Caki2 (cell line): ENCODE results near the gene HTT. TPM values are rescaled to one million over a fixed set of nuclear protein-coding genes. Genes with fewer than 3 reads are reported as not detected.
"Not testable (repeated sequence)": the region's sequence is repeated elsewhere in the genome, so short reads cannot be mapped to it uniquely, and the experiment has no call there.

Experiments used
- DNase-seq: peaks from one replicate; pipeline ENCODE4 v3.0.0-alpha.2; 2015; ENCODE audit warnings: low read depth
- in situ Hi-C: cut with HindIII; loops from 2 replicates; pipeline ENCODE4 v1.10.0; 2016; ENCODE audit warnings: low sequenced_read_pairs, low pct_unique_long_range_greater_than_20kb, mixed read lengths
- total RNA-seq: library from RNA; depleted of rRNA; stranded (reverse); fragments of >200 nt; shearing (Covaris generic); gene quantifications from 2 replicates; pipeline ENCODE4 v1.2.3, GENCODE V29; 2014; ENCODE audit warnings: low replicate concordance

HTT gene
- total RNA-seq, 1 experiment from 2014 or later = 20.7 TPM

DNA sequence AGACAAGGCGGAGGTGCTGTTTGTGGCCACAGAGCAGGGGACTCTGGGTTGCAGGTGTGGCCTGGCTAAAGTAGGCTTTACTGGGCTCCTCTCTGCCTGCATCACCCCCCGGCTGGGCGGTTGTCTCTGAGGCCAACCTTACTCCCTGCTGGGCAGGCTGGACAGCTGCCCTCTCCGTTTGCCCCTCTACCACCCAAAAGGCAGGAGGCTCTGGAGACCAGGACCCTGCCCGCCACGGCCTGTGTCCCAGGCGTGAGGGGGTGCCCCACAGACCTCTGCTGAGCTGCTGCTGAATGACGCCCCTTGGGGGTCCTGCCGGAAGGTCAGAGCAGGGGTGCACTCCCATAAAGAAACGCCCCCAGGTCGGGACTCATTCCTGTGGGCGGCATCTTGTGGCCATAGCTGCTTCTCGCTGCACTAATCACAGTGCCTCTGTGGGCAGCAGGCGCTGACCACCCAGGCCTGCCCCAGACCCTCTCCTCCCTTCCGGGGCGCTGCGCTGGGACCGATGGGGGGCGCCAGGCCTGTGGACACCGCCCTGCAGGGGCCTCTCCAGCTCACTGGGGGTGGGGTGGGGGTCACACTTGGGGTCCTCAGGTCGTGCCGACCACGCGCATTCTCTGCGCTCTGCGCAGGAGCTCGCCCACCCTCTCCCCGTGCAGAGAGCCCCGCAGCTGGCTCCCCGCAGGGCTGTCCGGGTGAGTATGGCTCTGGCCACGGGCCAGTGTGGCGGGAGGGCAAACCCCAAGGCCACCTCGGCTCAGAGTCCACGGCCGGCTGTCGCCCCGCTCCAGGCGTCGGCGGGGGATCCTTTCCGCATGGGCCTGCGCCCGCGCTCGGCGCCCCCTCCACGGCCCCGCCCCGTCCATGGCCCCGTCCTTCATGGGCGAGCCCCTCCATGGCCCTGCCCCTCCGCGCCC, 1.1 kb upstream of the HTT start:
- in situ Hi-C loops = no loop called here
- peak; percentile 41 for DNase-seq

GRCh38 chr4:3074846-3075651, 568 bp downstream of the HTT start:
- in situ Hi-C loops = no loop called here

GRCh38 chr4:3075652-3075981, 1.1 kb downstream of the HTT start:
- in situ Hi-C loops = no loop called here
- no peak for DNase-seq

More at GRCh38 chr4:3074846-3075651, 568 bp downstream of the HTT start:
- DNase-seq = peak; percentile 64

GRCh38 chr4:3077796-3078195, 3.3 kb downstream of the HTT start:
- DNase-seq = no peak
- in situ Hi-C loops = no loop called here

DNA sequence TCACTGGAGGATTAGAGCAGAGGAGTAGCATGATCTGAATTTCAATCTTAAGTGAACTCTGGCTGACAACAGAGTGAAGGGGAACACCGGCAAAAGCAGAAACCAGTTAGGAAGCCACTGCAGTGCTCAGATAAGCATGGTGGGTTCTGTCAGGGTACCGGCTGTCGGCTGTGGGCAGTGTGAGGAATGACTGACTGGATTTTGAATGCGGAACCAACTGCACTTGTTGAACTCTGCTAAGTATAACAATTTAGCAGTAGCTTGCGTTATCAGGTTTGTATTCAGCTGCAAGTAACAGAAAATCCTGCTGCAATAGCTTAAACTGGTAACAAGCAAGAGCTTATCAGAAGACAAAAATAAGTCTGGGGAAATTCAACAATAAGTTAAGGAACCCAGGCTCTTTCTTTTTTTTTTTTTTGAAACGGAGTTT, 5.2 kb downstream of the HTT start:
- DNase-seq = no peak
- in situ Hi-C loops = no loop called here

DNA sequence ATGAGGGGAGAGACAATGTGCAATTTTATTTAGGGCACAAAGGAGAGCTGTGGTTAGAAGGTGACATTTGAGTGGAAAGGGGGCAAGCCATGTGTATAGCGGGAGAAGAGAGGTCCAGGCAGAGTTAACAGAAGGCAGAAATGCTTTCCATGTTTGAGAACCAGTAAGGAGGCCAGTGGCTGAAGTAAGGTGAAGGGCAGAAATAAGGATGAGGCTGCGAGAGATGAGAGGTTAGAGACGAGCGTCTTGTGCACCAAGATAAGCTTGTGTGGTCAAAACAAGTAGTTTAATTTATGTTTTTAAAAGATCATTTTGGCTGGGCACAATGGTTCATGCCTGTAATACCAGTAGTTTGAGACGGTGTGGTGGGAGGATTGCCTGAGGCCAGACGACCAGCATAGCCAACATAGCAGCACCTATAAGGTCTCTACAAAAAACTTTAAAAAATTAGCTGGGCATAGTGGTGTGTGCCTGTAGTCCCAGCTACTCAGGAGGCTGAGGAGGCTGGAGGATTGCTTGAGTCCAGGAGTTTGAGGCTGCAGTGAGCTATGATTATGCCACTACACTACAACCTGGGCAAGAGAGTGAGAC, 8.5 kb downstream of the HTT start:
- DNase-seq = no peak
- in situ Hi-C loops = no loop called here

- DNase-seq = no peak
- in situ Hi-C loops = no loop called here
Observed at GRCh38 chr4:3083732-3084131, 9.3 kb downstream of the HTT start.

GRCh38 chr4:3085948-3086670, 11.6 kb downstream of the HTT start:
- no peak for DNase-seq
- in situ Hi-C loops = no loop called here

DNA sequence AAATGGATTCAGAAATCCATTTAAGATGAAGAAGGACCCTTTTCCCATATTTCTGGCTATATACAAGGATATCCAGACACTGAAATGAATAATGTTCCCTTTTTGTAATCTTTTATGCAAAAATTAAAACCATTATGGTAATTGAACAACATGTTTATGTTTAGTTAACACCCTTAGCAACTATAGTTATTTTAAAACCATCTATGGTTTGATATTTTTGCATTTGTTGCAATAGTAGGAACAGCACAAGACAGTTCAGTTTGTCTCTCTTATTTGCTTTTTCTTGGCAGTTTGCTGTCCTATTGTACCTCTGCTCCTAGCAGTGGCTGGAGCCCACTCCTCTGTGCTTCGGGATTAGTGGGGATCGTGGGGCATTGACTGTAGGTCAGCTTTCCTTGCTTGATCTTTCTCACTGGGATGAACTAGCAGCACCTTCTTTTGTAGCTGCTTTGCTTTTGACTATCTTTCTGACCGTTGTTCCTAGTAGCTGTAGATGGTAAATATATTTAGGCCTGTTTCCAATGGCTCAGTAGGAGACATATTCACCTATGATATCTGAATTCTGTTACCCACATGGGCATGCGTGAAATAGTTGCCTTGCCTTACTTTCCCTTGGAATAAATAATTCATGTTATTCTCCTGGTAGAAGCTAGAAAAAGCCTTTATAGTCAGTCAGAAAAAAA, 12.8 kb downstream of the HTT start:
- in situ Hi-C loops = no loop called here
- DNase-seq = no peak

- DNase-seq = no peak
- in situ Hi-C loops = no loop called here
Observed at GRCh38 chr4:3091464-3091863, 17.0 kb downstream of the HTT start.

DNA sequence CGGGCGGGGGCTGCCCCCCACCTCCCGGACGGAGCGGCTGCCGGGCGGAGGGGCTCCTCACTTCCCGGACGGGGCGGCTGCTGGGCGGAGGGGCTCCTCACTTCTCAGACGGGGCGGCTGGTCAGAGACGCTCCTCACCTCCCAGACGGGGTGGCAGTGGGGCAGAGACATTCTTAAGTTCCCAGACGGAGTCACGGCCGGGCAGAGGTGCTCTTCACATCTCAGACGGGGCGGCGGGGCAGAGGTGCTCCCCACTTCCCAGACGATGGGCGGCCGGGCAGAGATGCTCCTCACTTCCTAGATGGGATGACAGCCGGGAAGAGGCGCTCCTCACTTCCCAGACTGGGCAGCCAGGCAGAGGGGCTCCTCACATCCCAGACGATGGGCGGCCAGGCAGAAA, 20.2 kb downstream of the HTT start:
- in situ Hi-C loops, DNase-seq: not testable (repeated sequence)

DNA sequence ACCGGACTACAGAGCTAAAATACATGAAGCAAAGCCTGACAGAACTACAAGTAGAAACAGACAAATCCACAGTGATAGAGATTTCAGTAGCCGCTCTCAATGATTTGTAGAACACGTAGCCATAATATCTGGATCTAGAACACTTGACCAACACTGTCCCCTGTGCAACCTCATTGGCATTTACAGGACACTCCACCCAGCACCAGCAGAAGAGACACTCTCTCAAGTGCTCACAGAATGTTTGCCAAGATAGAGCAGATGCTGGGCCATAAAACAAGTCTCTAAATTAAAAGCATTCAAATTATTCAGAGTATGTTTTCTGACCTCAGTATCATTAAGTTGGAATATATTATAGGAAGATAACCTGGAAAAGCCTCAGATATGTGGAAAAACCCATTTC, 21.7 kb downstream of the HTT start:
- in situ Hi-C loops = no loop called here
- no peak for DNase-seq

GRCh38 chr4:3098346-3098745, 23.9 kb downstream of the HTT start:
- in situ Hi-C loops = no loop called here
- no peak for DNase-seq

- in situ Hi-C loops = no loop called here
- DNase-seq = peak; percentile 88
Observed at GRCh38 chr4:3106339-3107186, 32.1 kb downstream of the HTT start.

- in situ Hi-C loops = no loop called here
- DNase-seq = no peak
Observed at GRCh38 chr4:3107271-3107670, 32.8 kb downstream of the HTT start.

- in situ Hi-C loops = no loop called here
- no peak for DNase-seq
Observed at GRCh38 chr4:3107691-3108121, 33.2 kb downstream of the HTT start.

DNA sequence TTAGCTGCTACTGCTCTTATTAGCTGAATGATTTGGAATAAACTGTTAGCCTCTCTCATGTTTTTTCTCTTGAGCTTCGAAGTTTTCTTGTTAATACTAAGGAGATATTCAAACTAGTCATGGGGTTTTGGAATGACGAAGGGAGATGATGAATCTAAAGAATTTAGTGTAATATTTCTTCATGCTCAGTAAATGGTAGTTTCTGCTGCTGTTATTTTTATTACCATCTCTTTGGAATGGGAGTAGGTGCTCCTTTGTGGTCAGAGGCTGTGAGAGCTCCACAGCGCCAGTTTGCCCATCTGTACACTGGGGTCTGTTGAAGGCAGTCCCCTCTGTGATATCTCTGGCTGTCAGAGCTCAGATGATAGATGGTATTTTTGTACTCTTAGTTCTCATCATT, 33.7 kb downstream of the HTT start:
- in situ Hi-C loops = no loop called here

More for the DNA sequence above, 33.7 kb downstream of the HTT start:
- no peak for DNase-seq
